ENCODE measurements around the gene CEP295NL. TPM values are rescaled to one million over a fixed set of nuclear protein-coding genes. Genes with fewer than 3 reads are reported as not detected.

Gene CEP295NL
- total and polyA plus RNA-seq, 8 donors = 0.21 to 5.1 (median 2.7) TPM

- DNase-seq = no peak
- Histone ChIP-seq H3K27me3 (no peaks in the 10 kb centered on the region), H3K27ac (peak overlapping the region; percentile 15 to 91 (median 68)), H3K4me3 (no peak overlapping the region), H3K4me1 (peaks cover 23 to 56% (median 25%) of the 10 kb centered on the region in 3 donors), H3K36me3 (no peaks in the 10 kb centered on the region), H3K9me3 (no peaks in the 10 kb centered on the region)
- no peak for ATAC-seq
- no peak for TF ChIP-seq CTCF (IDR thresholded peaks at IDR 0.05)
- intact Hi-C loops (cut with DNase I) = loop anchor here in 2 of 3 donors (10.0 kb wide), 1 partner anchor 45 kb away; no protein-coding TSS in a partner anchor
- no peak for FAIRE-seq
- WGBS, 2 donors = 60 to 63% methylated on average over 20 of the region's 20 CpGs
Measured at GRCh38 chr17:78919861-78920450, 17.0 kb upstream of the CEP295NL start.

GRCh38 chr17:78918979-78919378, 16.0 kb upstream of the CEP295NL start:
- Histone ChIP-seq H3K4me1 (peaks cover 23 to 57% (median 25%) of the 10 kb centered on the region in 3 donors), H3K36me3 (no peaks in the 10 kb centered on the region), H3K27ac (peak overlapping the region in 3 of 4 donors; percentile 8 to 41 (median 41)), H3K27me3 (no peaks in the 10 kb centered on the region), H3K4me3 (no peak overlapping the region), H3K9me3 (no peaks in the 10 kb centered on the region)
- intact Hi-C loops (cut with DNase I) = no loop called here
- ATAC-seq (no peak), FAIRE-seq (no peak), DNase-seq (no peak)
- no peak for TF ChIP-seq CTCF (IDR thresholded peaks at IDR 0.05)
- 80 to 85% methylated on average over 14 of the region's 14 CpGs for WGBS, 2 donors

DNA sequence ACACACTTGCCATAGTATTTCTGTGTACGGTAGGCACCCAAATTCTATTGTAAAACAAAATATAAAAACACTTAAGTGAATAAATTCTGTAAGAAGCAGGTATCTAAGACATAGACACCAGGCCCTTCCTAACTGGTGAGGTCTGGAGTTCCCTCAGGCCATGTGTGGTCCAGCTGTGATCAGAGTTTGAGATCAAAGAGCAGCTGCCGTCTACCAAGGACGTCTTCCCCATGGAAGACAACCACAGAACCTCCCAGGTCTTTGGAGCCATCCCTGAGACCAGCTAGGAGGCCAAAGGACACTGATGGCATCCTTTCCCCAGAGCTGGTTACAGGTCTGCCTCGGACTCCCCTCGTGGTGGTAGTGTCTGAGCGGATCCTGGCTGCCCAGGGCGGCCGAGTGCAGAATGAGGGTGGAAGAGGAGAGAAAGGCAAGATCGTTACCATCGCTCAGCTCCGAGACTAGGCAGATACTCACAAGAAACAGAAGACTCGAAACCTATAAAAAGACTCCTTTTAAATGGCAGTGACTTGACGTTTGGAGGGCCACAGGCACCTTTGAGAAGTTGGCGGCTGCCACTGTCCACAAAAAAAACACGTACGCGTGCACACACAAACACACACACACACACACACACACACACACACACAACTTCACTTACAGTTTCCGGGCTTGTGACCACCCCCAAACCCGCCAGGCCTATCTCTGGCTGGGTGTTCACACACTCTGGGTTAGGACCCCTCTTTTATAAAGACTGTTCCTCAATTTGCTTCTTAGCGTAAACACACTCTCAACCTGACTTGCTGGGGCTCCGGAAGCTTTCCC, 14.7 kb upstream of the CEP295NL start:
- DNase-seq (no peak), FAIRE-seq (no peak), ATAC-seq (no peak)
- Histone ChIP-seq H3K9me3 (no peaks in the 10 kb centered on the region), H3K27ac (peak overlapping the region in 1 of 4 donors; percentile 3), H3K4me3 (no peak overlapping the region), H3K36me3 (no peaks in the 10 kb centered on the region), H3K27me3 (no peaks in the 10 kb centered on the region), H3K4me1 (peaks cover 24 to 49% (median 25%) of the 10 kb centered on the region in 3 donors)
- intact Hi-C loops (cut with DNase I) = no loop called here
- WGBS, 2 donors = 82 to 84% methylated on average over 21 of the region's 21 CpGs
- TF ChIP-seq CTCF (IDR thresholded peaks at IDR 0.05) = no peak

DNA sequence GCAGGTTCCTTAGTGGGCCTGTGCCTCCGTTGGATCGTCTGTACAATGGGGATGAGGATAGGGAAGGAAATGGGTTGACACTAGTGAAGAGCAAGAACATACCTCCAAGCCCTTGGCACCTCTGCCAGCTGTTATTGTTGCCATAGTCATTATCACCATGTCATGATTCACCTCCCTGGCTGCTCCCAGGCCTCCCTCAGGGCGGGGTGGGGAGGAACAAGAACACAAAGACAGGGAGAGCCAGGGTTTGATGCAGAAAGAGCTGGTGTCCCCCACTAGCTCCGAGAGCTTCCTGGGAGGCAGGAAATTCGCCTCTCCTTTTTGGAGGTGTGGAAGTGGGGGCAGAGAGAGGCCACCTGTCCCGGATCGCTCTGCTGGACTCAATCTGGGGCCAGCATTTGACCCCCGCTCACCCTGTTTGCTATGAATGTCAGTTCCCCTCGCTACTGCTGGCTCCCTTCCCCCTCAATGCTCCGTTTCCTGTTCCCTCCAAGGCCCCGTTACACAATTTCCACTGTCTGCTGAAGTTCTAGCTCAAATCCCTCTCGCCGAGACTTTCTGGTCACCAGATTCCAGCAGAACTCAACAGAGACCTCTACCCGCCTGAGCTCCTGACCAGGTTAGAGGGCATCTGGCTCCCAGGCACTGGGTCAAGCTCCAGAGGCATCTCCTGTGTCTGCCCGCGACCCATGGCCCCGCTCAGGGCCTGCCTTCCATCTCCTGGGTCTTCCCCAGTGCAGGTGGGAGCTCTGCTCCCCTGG, 13.1 kb upstream of the CEP295NL start:
- peak in 1 of 6 donors; percentile 48 for DNase-seq
- Histone ChIP-seq H3K27ac (peak overlapping the region in 3 of 4 donors; percentile 34 to 73 (median 73)), H3K4me3 (no peak overlapping the region), H3K4me1 (peaks cover 23 to 45% (median 30%) of the 10 kb centered on the region in 3 donors), H3K27me3 (no peaks in the 10 kb centered on the region), H3K36me3 (no peaks in the 10 kb centered on the region), H3K9me3 (no peaks in the 10 kb centered on the region)
- TF ChIP-seq CTCF (IDR thresholded peaks at IDR 0.05) = no peak
- 81 to 82% methylated on average over 17 of the region's 17 CpGs for WGBS, 2 donors
- ATAC-seq = peak in 3 of 4 donors; percentile 27 to 50 (median 30)
- intact Hi-C loops (cut with DNase I) = no loop called here
- no peak for FAIRE-seq

Data from pancreas (tissue), 10 donors.